Cardiac fibroblast (primary cell): ENCODE measurements around the gene LEMD2.

Experiments
- DNase-seq, 2 donors: peaks; one replicate each; pipeline versions ENCODE4 v3.0.0 to v3.0.0-alpha.2; 2010; ENCODE audit warnings: low read depth in 2 of 2
- H3K4me3 ChIP-seq, 2 donors: replicated peaks in 1 of 2; 1 replicate in 1 of 2; 2 replicates in 1 of 2; pipeline ENCODE4 v1.5.1; 2011; ENCODE audit warnings: low read depth in 2 of 2, low read length in 2 of 2, mild to moderate bottlenecking in 2 of 2, moderate library complexity in 1 of 2
- CTCF ChIP-seq: IDR thresholded peaks from one replicate; pipeline ENCODE4 v1.5.1; 2011; ENCODE audit warnings: low read depth, mild to moderate bottlenecking, low read length, inconsistent platforms

The LEMD2 gene

GRCh38 chr6:33724102-33725023 is 64.6 kb downstream of the LEMD2 start:
- no peak overlapping the region for H3K4me3 ChIP-seq
- no peak for DNase-seq
- no peak for TF ChIP-seq CTCF

GRCh38 chr6:33723371-33724085 is 65.4 kb downstream of the LEMD2 start:
- no peak for DNase-seq
- TF ChIP-seq CTCF = no peak
- no peak overlapping the region for H3K4me3 ChIP-seq

GRCh38 chr6:33722103-33722623 is 66.8 kb downstream of the LEMD2 start:
- H3K4me3 ChIP-seq = no peak overlapping the region
- no peak for TF ChIP-seq CTCF
- DNase-seq = no peak

- no peak overlapping the region for H3K4me3 ChIP-seq
- DNase-seq = no peak
- no peak for TF ChIP-seq CTCF
These were observed 67.4 kb downstream of the LEMD2 start for GRCh38 chr6:33721508-33721907.
